Midbrain (tissue), 1 donor: Measurements from ENCODE around the gene MYCBP.
A peak's percentile ranks its signal among the peaks of the same experiment; 100 is the strongest.
"Not testable (repeated sequence)": the region's sequence is repeated elsewhere in the genome, so short reads cannot be mapped to it uniquely, and the experiment has no call there.

Experiments
- DNase-seq: peaks from one replicate; lab custom pipeline; 2025; lab: John Stamatoyannopoulos, UW

MYCBP gene

GRCh38 chr1:38867208-38867607, 5.9 kb downstream of the MYCBP start:
- DNase-seq = no peak

DNA sequence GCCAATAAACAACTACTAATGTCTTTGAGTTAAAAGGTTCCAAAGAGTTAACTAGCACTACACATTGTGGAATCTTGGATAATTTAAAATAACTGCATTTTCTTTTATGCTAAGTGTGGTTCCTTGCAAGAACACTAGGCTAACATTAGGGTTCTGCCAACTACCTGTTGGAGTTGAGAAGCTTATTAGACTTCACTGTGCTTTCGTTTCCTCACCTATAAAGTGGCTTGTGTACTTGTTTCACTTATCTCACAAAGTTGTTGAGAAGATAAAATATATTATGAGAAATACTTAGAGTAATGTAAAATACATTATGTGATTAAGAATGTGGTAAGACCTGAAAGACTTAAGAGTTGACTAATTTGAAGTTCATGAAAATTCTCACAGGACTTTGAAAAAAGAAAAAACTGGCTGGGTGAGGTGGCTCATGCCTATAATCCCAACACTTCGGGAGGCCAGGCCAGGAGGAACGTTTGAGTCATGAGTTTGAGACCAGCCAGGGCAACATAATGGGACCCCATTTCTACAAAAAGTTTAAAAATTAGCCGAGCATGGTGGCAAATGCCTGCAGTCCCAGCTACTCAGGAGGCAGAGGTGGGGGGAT, 7.9 kb downstream of the MYCBP start:
- DNase-seq = no peak

- DNase-seq = peak; percentile 50
Observed at GRCh38 chr1:38860454-38860795, 12.7 kb downstream of the MYCBP start.

DNA sequence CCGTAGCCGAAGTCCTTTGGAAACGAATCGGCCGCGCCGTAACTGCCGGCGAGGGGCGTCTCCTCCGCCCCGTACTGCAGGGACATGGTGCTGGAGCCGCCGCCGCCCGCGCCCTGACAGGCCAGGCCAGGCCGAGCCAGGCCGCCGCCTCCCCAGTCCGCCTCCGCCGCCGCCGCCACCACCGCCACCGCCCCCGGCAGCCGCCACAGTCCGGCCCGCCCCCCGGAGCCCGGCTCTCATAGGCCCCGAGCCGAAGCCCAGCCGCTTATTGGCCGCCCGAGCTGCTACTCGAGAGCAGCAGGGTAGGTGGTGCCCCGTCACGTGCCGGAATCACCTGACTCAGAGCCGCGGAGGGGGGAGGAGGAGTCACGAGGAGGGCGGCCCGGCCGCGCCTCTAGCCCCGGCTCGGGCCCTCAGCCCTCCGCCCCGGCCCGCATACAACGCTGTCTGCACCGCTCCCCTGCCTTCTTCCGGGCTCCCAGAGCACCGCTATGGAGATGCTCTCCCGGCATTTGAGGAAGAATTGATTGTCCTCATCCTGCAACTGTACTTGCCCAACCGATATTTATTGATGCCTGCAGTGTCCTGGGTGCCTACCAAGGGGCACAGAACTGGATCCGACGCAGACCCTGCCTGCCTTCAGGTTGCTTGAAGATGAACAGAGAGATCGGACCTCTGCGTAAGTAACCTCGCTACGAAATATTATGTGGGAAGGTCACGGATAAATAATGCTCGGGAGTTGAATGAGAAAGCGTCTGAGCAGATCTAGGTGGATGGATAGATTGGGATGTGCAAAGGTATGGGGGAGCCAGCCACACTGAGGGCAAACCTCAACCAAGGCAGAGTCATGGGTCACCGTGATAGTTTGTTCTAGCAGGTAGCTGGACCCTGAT, 13.3 kb downstream of the MYCBP start, which contains the start of gene RRAGC:
TSS of gene RRAGC (minus strand) at position 212 of the 893 bp plus-strand sequence. CDS start at position 86, 126 bp downstream.
- DNase-seq = peak; percentile 98

DNA sequence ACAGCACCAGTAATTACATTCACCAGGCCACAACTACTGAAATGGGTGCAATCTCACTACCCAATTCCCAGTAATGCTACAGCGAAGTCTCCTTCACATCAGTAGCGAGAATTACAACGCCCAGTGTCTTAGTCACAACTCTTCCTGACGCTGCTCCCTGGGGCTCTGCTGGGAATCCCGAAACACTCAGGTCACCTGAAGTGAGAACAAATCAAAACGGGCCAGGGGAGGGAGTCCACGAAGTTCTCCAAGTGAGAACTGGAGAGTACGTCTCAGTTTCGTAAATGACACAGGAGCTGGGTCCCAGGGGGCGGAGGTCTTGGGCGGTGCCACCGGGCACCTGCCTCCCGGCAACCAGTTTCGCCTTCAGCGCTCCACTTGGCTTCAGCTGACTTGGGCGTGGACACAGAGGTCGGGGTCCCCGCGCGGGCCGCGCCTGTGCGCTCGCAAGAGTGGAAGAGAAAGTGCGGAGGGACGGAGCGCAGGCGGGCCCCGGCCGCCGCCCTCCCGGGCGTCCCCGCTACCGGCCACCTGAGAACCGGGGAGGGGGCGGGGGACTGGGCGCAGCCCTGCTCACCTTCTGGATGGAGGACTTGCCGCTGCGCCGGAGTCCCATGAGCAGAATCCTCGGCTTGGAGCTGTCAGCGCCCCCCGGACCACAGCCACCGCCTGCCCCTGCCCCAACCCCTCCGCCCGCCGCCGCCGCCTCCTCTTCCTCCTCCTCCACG, 14.2 kb downstream of the MYCBP start:
- DNase-seq = no peak

- DNase-seq = no peak
Observed at GRCh38 chr1:38852780-38853179, 20.4 kb downstream of the MYCBP start.

GRCh38 chr1:38848071-38848470, 25.1 kb downstream of the MYCBP start:
- no peak for DNase-seq

DNA sequence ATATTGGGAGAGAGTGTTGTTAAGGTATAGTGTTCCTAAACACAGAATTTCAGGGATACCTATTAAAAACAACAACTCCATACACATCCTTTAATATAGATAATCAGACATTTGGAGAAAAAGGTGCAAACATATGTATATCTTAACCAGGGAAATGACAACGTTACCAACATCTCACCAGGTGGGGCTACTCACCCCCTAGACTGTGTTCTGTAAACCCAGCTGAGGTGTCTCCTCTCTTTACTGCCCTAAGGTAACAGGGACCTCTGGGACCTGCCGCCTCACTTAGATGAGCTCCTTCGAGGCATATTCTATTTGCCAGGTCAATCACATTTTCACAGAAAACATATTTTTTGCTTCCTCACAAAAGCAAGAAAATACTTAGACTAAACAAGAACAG, 26.9 kb downstream of the MYCBP start:
- no peak for DNase-seq

DNA sequence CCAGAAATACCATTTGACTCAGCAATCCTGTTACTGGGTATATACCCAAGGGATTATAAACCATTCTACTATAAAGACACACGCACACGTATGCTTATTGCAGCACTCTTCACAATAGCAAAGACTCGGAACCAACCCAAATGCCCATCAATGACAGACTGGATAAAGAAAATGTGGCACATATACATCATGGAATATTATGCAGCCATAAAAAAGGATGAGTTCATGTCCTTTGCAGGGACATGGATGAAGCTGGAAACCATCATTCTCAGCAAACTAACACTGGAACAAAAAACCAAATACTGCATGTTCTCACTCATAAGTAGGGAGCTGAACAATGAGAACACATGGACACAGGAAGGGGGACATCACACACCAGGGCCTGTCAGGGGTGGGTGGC, 28.1 kb downstream of the MYCBP start:
- not testable (repeated sequence) for DNase-seq

DNA sequence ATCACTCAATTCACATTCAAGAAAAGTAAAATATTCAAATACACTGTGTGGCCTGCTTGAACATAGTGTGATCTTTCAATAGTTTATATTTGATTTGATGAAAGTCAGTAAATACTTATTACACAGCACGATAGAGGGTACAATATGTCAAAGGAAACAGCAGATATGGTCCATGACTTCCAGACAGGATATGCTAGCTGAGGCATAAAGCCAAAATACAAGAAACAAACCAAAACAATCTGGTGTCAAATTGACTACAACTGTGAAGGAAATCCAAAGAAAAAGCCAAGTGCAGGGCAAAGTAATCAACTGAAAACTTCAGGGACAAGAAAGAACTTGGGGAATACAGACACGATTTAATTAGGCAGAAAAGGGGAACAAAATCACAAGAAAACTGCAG, 32.9 kb downstream of the MYCBP start:
- DNase-seq = no peak

GRCh38 chr1:38839363-38839762, 33.8 kb downstream of the MYCBP start:
- DNase-seq = no peak

DNA sequence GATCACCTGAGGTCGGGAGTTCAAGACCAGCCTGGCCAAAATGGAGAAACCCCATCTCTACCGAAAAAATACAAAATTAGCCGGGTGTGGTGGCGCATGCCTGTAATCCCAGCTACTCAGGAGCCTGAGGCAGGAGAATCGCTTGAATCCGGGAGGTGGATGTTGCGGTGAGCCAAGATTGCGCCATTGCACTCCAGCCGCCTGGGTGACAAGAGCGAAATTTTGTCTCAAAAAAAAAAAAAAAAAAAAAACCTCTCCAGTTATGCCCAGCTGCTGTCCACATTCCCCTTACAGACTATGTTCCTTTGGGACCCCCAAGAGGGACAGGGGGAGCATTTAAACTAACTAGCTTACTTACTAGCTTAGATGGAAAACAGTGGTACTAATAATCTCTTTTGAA, 36.8 kb downstream of the MYCBP start:
- DNase-seq = not testable (repeated sequence)

DNA sequence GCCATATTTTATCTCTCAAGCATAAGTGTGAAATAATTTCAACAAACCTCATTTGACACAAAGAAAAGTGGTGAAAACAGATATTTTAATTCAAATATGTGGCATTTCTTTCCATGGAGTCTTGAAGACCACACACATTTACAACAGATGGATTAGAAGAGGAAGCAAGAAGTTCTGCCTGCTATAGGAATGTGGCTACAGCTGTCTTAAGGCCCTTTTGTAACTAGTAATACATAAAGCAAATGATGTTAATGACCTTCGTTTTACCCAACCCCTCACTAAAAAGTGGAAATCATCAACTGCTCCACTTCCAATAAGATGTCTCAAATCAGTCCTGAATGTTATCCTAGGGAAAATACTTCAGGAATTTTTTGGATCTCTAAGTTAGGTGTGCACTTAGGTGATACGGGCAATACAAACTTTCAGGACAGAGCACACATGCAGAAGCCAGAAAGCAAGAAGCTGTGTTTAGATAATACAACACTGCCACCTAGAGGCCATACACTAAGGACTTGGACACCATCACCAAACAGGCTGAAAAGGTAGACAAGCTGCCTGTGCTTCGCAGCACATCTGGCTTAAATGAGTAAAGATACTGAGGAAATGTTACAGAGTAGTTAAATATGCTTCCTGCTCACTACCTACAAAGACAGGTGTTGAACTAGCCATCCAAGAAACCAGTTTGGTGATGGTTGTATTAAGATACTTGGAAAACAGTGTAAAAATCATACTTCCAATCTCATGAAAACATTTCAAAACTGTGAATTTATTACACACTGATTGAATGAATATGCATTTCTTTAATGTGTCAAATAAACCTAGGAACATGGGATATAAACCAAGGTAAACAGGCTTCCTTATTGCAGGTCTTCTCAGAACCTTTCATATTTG, 38.0 kb downstream of the MYCBP start:
- DNase-seq = peak; percentile 85

- DNase-seq = no peak
Observed at GRCh38 chr1:38834221-38834782, 38.8 kb downstream of the MYCBP start.

DNA sequence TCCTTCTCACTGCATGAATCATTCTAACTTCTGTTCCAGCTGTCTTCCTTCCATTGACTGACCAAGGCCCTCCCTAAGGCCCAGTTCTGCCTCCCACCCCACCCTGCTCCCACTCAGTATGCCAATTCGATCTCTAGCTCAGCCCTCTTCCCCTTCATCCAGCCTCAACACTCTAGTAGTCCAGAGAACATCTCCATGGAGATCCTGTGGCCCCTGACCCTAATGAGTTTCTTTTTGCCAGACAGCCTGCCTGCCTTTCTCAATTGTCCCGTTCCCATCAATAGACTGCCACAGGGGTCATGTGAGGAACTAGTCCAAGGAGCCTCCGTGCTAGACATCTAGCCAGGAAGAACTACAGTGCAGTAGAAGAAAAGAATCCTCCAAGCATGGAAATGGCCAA, 40.0 kb downstream of the MYCBP start:
- peak; percentile 56 for DNase-seq

DNA sequence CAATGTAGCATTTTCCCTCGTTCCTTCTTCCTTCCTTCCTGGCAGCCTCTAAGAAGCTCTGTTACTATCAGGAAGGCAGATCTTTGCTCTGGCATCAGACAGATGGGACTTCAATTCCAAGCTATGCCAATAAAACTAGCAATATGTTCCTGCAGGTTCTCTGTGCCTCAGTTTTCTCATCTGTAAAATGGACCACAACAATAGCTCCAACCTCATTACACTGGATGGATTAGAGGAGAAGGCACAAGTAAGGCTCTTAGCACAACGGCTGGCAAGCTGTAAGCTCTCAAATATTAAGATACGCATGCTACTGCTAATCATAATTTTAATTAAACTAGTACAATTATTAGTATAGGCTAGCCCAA, 40.8 kb downstream of the MYCBP start:
- no peak for DNase-seq

DNA sequence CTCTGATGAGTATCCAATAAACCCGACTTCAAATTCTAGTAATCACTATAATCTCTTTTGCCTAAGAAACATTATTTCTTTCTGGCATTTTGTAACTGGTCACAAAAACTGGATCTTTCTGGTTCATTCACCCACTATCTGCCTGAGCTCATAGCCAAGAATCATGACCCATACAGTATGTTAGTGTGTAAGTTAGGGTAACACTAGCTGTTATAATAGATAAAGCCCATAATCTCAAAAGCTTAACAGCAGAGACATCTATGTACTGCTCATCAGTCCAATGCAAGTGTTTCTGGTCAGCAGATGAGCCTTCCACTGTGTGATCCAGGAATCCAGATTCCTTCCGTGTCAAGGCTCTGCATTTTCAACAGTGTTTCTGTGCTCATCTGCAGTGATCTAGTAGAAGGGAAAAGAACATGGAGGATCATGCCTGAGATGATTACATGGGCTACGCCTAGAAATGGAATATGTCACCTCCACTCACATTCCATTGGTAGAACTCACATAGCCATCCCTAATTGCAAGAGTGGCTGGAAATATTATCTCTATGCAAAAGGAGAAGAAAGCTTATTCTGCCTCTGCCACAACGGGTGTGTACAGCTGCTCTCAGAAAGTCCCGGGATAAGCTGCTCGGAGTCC, 41.3 kb downstream of the MYCBP start:
- DNase-seq = no peak

DNA sequence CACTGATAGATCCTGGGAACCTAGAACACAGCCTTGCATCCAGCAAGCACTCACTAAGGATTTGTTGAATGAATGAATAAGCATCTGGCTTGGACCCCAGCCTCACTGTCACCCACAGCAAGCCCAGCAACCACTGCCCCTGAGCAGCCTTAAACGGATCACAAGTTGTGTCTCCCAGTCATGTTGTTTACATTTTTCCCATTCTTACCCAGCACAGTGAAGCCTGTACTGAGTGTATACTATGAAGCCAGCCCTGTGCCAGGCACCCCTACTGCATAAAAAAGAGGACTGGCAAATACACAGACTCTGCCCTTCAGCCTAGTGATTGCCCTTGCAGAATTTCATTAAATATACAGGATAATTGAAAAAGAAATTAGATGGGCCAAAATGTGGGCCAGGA, 43.8 kb downstream of the MYCBP start:
- DNase-seq = no peak

- DNase-seq = no peak
Observed at GRCh38 chr1:38827318-38827717, 45.8 kb downstream of the MYCBP start.

DNA sequence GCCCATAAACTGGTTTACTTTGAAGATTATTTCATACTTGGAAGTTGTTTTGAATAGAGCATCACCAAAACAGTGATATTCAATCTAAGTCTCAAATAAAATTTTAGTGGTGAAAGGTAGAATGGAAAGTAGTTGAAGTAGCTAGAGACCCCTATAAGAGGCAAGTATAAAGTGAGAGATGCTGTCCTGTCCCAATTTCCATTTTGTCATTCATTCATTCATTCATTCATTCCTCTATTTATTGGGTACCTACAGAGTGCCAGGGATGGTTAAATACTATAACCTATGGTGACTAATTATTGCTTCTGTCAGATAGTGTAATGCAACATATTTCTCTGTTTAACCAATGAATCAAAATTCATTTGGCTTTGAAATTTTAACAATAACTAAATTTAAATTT, 46.3 kb downstream of the MYCBP start:
- no peak for DNase-seq

- no peak for DNase-seq
Observed at GRCh38 chr1:38826262-38826661, 46.9 kb downstream of the MYCBP start.
